Karpas-422 (cell line): Measurements from ENCODE around the gene SMARCD1. TPM values are rescaled to one million over a fixed set of nuclear protein-coding genes. Genes with fewer than 3 reads are reported as not detected.

ENCODE experiments used
- DNase-seq: peaks from one replicate; pipeline ENCODE4 v3.0.0-alpha.2; 2015
- H2AFZ ChIP-seq: fragments of 200-600 bp; sonication (generic); 2 replicates; pipeline ENCODE4 v1.6.1; 2014; ENCODE audit warnings: antibody characterized with exemption, low read length, mixed read lengths
- H3K27ac ChIP-seq: fragments of 200-600 bp; sonication (generic); 2 replicates; pipeline ENCODE4 v1.5.1; 2014; ENCODE audit warnings: mild to moderate bottlenecking, low read length, moderate library complexity
- H3K27me3 ChIP-seq: fragments of 200-600 bp; sonication (generic); 2 replicates; pipeline ENCODE4 v1.6.1; 2014; ENCODE audit warnings: low read length, mixed read lengths
- H3K36me3 ChIP-seq: fragments of 200-600 bp; sonication (generic); 2 replicates; pipeline ENCODE4 v1.6.1; 2014; ENCODE audit warnings: low read length, mixed read lengths; ENCODE audit not compliant: insufficient read depth
- H3K4me1 ChIP-seq: fragments of 200-600 bp; sonication (generic); 2 replicates; pipeline ENCODE4 v1.6.1; 2014; ENCODE audit warnings: mild to moderate bottlenecking, low read length, mixed read lengths
- H3K4me2 ChIP-seq: fragments of 200-600 bp; sonication (generic); 2 replicates; pipeline ENCODE4 v1.6.1; 2014; ENCODE audit warnings: low read length, low read depth, mild to moderate bottlenecking; ENCODE audit not compliant: poor library complexity, severe bottlenecking
- H3K4me3 ChIP-seq: fragments of 200-600 bp; sonication (generic); 2 replicates; pipeline ENCODE4 v1.5.1; 2014; ENCODE audit warnings: mild to moderate bottlenecking, antibody characterized with exemption, low read length, mixed read lengths
- H3K79me2 ChIP-seq: fragments of 200-600 bp; sonication (generic); 2 replicates; pipeline ENCODE4 v1.6.1; 2014; ENCODE audit warnings: mild to moderate bottlenecking, low read length, mixed read lengths
- H3K9ac ChIP-seq: fragments of 200-600 bp; sonication (generic); 2 replicates; pipeline ENCODE4 v1.6.0; 2014; ENCODE audit warnings: low read length
- H3K9me2 ChIP-seq: fragments of 200-600 bp; sonication (generic), shearing (Covaris generic); replicated peaks from 2 replicates; pipeline ENCODE4 v1.6.0; 2014; ENCODE audit warnings: mild to moderate bottlenecking, low read length, moderate library complexity; ENCODE audit not compliant: insufficient read depth
- H3K9me3 ChIP-seq: fragments of 300-700, 200-600 bp; sonication (generic); 2 replicates; pipeline ENCODE4 v1.6.1; 2014; ENCODE audit warnings: low read length, mixed read lengths
- H4K20me1 ChIP-seq: fragments of 200-600 bp; sonication (generic); 2 replicates; pipeline ENCODE4 v1.6.1; 2014; ENCODE audit warnings: mild to moderate bottlenecking, antibody characterized with exemption, low read length, low read depth; ENCODE audit not compliant: insufficient read depth
- total RNA-seq: library from RNA; depleted of rRNA; stranded (reverse); fragments of >200 nt; shearing (Covaris generic); gene quantifications from 2 replicates; pipeline ENCODE4 v1.2.3, GENCODE V29; 2014; ENCODE audit warnings: low replicate concordance

Gene SMARCD1
- total RNA-seq, 1 experiment from 2014 or later, result 124 TPM

- no peak overlapping the region for H3K27ac ChIP-seq
- DNase-seq, result no peak
- peaks cover 5% of the 10 kb centered on the region for H3K4me1 ChIP-seq
- H4K20me1 ChIP-seq, result no peaks in the 10 kb centered on the region
- H3K36me3 ChIP-seq, result no peaks in the 10 kb centered on the region
- H3K4me2 ChIP-seq, result no peak overlapping the region
- no peaks in the 10 kb centered on the region for H3K9me2 ChIP-seq
- H3K4me3 ChIP-seq, result no peak overlapping the region
- H3K9me3 ChIP-seq, result no peaks in the 10 kb centered on the region
- H2AFZ ChIP-seq, result no peak overlapping the region
- no peaks in the 10 kb centered on the region for H3K79me2 ChIP-seq
- no peaks in the 10 kb centered on the region for H3K27me3 ChIP-seq
- H3K9ac ChIP-seq, result no peak overlapping the region
These were observed 41.3 kb upstream of the SMARCD1 start for GRCh38 chr12:50043854-50044253.

- H3K36me3 ChIP-seq, result no peaks in the 10 kb centered on the region
- H3K4me1 ChIP-seq, result peaks cover 5% of the 10 kb centered on the region
- H3K9me3 ChIP-seq, result no peaks in the 10 kb centered on the region
- no peak overlapping the region for H2AFZ ChIP-seq
- H3K27me3 ChIP-seq, result no peaks in the 10 kb centered on the region
- no peaks in the 10 kb centered on the region for H3K9me2 ChIP-seq
- no peak overlapping the region for H3K4me3 ChIP-seq
- no peak overlapping the region for H3K4me2 ChIP-seq
- no peaks in the 10 kb centered on the region for H3K79me2 ChIP-seq
- H3K9ac ChIP-seq, result no peak overlapping the region
- H3K27ac ChIP-seq, result no peak overlapping the region
- DNase-seq, result no peak
- H4K20me1 ChIP-seq, result no peaks in the 10 kb centered on the region
These were observed 37.4 kb upstream of the SMARCD1 start for GRCh38 chr12:50047693-50048250.

GRCh38 chr12:50049254-50050118 lies 35.7 kb upstream of the SMARCD1 start:
- no peak for DNase-seq
- Histone ChIP-seq H3K9me3 (no peaks in the 10 kb centered on the region), H3K9ac (no peak overlapping the region), H2AFZ (no peak overlapping the region), H3K4me1 (peaks cover 12% of the 10 kb centered on the region), H3K4me3 (no peak overlapping the region), H3K79me2 (no peaks in the 10 kb centered on the region), H3K4me2 (no peak overlapping the region), H3K27me3 (no peaks in the 10 kb centered on the region), H3K9me2 (no peaks in the 10 kb centered on the region), H4K20me1 (no peaks in the 10 kb centered on the region), H3K36me3 (no peaks in the 10 kb centered on the region), H3K27ac (no peak overlapping the region)

GRCh38 chr12:50050119-50050385 lies 35.1 kb upstream of the SMARCD1 start:
- H3K9me3 ChIP-seq, result no peaks in the 10 kb centered on the region
- H3K4me1 ChIP-seq, result peaks cover 12% of the 10 kb centered on the region
- no peak overlapping the region for H3K9ac ChIP-seq
- no peak overlapping the region for H3K4me3 ChIP-seq
- DNase-seq, result no peak
- no peaks in the 10 kb centered on the region for H3K79me2 ChIP-seq
- H3K9me2 ChIP-seq, result no peaks in the 10 kb centered on the region
- H3K27me3 ChIP-seq, result no peaks in the 10 kb centered on the region
- no peak overlapping the region for H3K4me2 ChIP-seq
- H2AFZ ChIP-seq, result no peak overlapping the region
- no peaks in the 10 kb centered on the region for H3K36me3 ChIP-seq
- no peak overlapping the region for H3K27ac ChIP-seq
- H4K20me1 ChIP-seq, result no peaks in the 10 kb centered on the region

- H3K36me3 ChIP-seq, result no peaks in the 10 kb centered on the region
- no peaks in the 10 kb centered on the region for H3K9me3 ChIP-seq
- peaks cover 14% of the 10 kb centered on the region for H3K4me1 ChIP-seq
- H3K27ac ChIP-seq, result no peak overlapping the region
- H3K4me2 ChIP-seq, result no peak overlapping the region
- no peaks in the 10 kb centered on the region for H3K9me2 ChIP-seq
- H3K27me3 ChIP-seq, result no peaks in the 10 kb centered on the region
- DNase-seq, result no peak
- no peak overlapping the region for H2AFZ ChIP-seq
- no peaks in the 10 kb centered on the region for H3K79me2 ChIP-seq
- H3K4me3 ChIP-seq, result no peak overlapping the region
- no peak overlapping the region for H3K9ac ChIP-seq
- no peaks in the 10 kb centered on the region for H4K20me1 ChIP-seq
These were observed 34.6 kb upstream of the SMARCD1 start for GRCh38 chr12:50050410-50051098.

GRCh38 chr12:50051101-50051806 lies 33.9 kb upstream of the SMARCD1 start:
- Histone ChIP-seq H3K27me3 (no peaks in the 10 kb centered on the region), H2AFZ (no peak overlapping the region), H3K36me3 (no peaks in the 10 kb centered on the region), H3K79me2 (no peaks in the 10 kb centered on the region), H3K9me2 (no peaks in the 10 kb centered on the region), H3K4me3 (no peak overlapping the region), H3K9me3 (no peaks in the 10 kb centered on the region), H3K9ac (no peak overlapping the region), H3K27ac (no peak overlapping the region), H3K4me2 (no peak overlapping the region), H3K4me1 (peaks cover 21% of the 10 kb centered on the region), H4K20me1 (no peaks in the 10 kb centered on the region)
- no peak for DNase-seq

GRCh38 chr12:50052544-50052943 lies 32.6 kb upstream of the SMARCD1 start:
- no peaks in the 10 kb centered on the region for H3K36me3 ChIP-seq
- no peaks in the 10 kb centered on the region for H4K20me1 ChIP-seq
- H3K9me2 ChIP-seq, result no peaks in the 10 kb centered on the region
- no peak overlapping the region for H3K27ac ChIP-seq
- peaks cover 24% of the 10 kb centered on the region for H3K4me1 ChIP-seq
- DNase-seq, result no peak
- H3K27me3 ChIP-seq, result no peaks in the 10 kb centered on the region
- no peaks in the 10 kb centered on the region for H3K9me3 ChIP-seq
- H2AFZ ChIP-seq, result no peak overlapping the region
- H3K4me3 ChIP-seq, result no peak overlapping the region
- H3K79me2 ChIP-seq, result no peaks in the 10 kb centered on the region
- no peak overlapping the region for H3K9ac ChIP-seq
- H3K4me2 ChIP-seq, result no peak overlapping the region

- Histone ChIP-seq H3K27ac (no peak overlapping the region), H4K20me1 (no peaks in the 10 kb centered on the region), H3K4me1 (peaks cover 26% of the 10 kb centered on the region), H3K4me3 (no peak overlapping the region), H3K9me3 (no peaks in the 10 kb centered on the region), H2AFZ (no peak overlapping the region), H3K9me2 (no peaks in the 10 kb centered on the region), H3K9ac (no peak overlapping the region), H3K4me2 (no peak overlapping the region), H3K36me3 (no peaks in the 10 kb centered on the region), H3K27me3 (no peaks in the 10 kb centered on the region), H3K79me2 (no peaks in the 10 kb centered on the region)
- no peak for DNase-seq
These were observed 32.2 kb upstream of the SMARCD1 start for GRCh38 chr12:50052964-50053363.
